PFSK-1 (cell line): ENCODE data around the gene MYO5B.

Experiments used
- FOXP2 ChIP-seq: optimal IDR thresholded peaks from 2 replicates; pipeline ENCODE3; 2011; ENCODE audit warnings: borderline replicate concordance, control low read depth, inconsistent platforms; ENCODE audit not compliant: insufficient read depth; ENCODE audit errors: extremely low read length, extremely low read depth
- POLR2AphosphoS5 ChIP-seq: IDR thresholded peaks from 2 replicates; pipeline ENCODE4 v1.6.1; 2012; ENCODE audit warnings: low read depth, mild to moderate bottlenecking, control low read depth, low read length, moderate library complexity
- SIN3A ChIP-seq: IDR thresholded peaks from 2 replicates; pipeline ENCODE4 v1.6.1; 2012; ENCODE audit warnings: mild to moderate bottlenecking, low read length, moderate library complexity, borderline replicate concordance; ENCODE audit not compliant: insufficient read depth
- TAF1 ChIP-seq: IDR thresholded peaks from 2 replicates; pipeline ENCODE4 v1.6.1; 2012; ENCODE audit warnings: low read length, control low read depth, borderline replicate concordance; ENCODE audit not compliant: insufficient read depth
- TF ChIP-seq, protein P1 (sequence below), 2 experiments: IDR thresholded peaks; 2 replicates each; pipeline versions ENCODE4 v1.6.1 to v1.8.0; 2011 to 2012; ENCODE audit warnings: low read depth in 2 of 2, low read length in 2 of 2, control low read depth in 1 of 2, inconsistent platforms in 1 of 2, mild to moderate bottlenecking in 1 of 2, moderate library complexity in 1 of 2; ENCODE audit not compliant: insufficient read depth in 1 of 2

The MYO5B gene

DNA sequence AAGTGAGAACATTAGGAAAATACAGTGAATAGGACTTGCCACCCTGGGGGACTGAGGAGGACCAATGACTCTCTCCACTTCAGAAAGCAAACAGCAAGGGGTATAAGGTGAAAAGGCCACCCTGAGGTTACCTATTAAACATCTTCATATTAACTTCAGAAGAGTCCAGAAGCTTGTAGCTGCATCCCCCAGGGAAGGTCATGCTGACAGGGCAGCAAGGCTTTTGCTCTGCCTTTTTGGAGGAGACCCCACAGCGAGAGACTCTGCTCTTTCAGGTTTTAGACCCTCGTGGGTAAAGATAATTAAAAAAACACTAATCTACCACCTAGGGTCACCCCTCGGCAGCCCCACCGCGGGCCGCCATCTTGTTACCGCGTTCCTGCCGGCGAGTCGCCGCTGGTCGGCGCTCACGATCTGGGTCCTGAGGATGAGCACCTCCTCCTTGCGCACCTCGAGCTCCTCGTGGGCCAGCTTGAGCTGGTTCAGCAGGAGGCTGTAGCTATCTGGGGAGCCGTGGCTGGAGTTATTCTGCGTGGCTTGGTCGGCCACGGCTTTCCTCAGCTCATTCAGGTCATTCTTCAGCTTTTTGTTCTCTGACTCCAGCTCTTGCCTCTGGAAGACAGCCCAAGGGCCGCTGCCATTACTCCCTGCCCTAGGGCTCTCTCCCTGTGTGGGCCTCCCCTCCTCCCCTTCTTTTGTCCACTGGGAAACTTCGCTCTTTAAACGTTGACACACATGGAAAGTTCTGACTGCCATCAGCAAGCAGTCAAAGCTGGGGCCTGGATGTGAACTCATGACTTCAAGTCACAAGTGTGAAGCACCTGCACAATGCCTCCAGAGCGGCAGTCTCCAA is 331.0 kb downstream of the MYO5B start:
- TF ChIP-seq FOXP2 (no peak), TAF1 (no peak), POLR2AphosphoS5 (no peak), SIN3A (no peak)
- TF ChIP-seq, protein P1, sequence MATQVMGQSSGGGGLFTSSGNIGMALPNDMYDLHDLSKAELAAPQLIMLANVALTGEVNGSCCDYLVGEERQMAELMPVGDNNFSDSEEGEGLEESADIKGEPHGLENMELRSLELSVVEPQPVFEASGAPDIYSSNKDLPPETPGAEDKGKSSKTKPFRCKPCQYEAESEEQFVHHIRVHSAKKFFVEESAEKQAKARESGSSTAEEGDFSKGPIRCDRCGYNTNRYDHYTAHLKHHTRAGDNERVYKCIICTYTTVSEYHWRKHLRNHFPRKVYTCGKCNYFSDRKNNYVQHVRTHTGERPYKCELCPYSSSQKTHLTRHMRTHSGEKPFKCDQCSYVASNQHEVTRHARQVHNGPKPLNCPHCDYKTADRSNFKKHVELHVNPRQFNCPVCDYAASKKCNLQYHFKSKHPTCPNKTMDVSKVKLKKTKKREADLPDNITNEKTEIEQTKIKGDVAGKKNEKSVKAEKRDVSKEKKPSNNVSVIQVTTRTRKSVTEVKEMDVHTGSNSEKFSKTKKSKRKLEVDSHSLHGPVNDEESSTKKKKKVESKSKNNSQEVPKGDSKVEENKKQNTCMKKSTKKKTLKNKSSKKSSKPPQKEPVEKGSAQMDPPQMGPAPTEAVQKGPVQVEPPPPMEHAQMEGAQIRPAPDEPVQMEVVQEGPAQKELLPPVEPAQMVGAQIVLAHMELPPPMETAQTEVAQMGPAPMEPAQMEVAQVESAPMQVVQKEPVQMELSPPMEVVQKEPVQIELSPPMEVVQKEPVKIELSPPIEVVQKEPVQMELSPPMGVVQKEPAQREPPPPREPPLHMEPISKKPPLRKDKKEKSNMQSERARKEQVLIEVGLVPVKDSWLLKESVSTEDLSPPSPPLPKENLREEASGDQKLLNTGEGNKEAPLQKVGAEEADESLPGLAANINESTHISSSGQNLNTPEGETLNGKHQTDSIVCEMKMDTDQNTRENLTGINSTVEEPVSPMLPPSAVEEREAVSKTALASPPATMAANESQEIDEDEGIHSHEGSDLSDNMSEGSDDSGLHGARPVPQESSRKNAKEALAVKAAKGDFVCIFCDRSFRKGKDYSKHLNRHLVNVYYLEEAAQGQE (IDR thresholded peaks at IDR 0.05; ENCODE audit: insufficient read depth in 1 of 2, low read depth in 2 of 2, low read length in 2 of 2): no peak

DNA sequence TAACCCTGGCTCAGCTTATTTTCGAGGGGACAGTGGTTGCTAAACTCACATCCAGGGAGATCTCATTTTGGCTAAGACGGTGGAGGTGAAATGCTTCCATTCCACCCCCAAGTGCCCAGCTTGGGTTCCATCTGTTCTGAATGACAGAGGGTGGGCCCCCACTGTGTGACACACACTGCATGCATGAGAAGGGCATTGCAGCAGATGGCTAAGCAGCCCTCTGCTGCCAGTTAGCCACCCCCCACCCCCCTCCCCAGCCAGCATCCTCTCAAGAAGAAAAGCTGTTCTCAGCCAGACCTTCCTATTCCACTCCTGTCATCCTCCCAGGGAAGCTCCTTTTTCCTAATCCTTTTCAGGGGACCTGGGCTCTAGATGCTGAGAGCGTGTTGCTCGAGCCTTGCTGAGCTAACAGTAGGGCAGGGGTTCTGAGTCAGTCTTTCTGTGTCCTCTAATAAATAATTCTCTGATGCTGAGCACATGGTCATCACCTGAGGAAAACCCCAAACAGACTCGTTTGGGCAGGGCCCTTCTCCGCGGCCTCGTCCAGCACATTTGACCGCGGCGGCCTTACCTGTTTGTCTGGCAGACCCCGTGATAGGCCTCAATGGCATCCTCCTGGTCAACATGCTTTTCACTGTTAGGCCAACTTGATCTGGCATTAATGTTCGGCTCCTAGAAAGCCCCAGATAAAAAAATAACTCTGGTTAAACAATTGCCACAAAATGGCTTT is 332.1 kb downstream of the MYO5B start:
- TF ChIP-seq POLR2AphosphoS5 (no peak), FOXP2 (no peak), TAF1 (no peak), SIN3A (no peak)
- TF ChIP-seq, protein P1 (IDR thresholded peaks at IDR 0.05; ENCODE audit: insufficient read depth in 1 of 2, low read depth in 2 of 2, low read length in 2 of 2): no peak

DNA sequence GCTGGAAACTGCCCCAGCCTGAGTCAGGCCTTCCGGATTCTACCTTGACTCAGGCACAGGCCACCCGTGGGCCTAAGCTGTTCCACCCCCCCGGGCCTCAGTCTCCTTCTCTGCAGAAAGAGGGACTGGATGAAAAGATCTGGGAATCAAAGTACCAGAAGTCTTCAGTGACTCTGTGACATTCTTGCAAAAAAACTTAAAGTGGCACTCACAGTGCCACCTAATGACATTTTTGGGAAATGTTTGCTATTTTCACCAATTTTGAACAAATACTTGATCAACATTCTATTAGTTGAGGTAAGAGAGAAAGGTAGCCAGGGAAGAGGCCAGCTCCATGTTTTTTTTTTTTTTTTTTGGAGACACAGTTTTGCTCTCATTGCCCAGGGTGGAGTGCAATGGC is 333.3 kb downstream of the MYO5B start:
- TF ChIP-seq POLR2AphosphoS5 (no peak), SIN3A (no peak), TAF1 (no peak), FOXP2 (no peak)
- TF ChIP-seq, protein P1 (IDR thresholded peaks at IDR 0.05; ENCODE audit: insufficient read depth in 1 of 2, low read depth in 2 of 2, low read length in 2 of 2): no peak

DNA sequence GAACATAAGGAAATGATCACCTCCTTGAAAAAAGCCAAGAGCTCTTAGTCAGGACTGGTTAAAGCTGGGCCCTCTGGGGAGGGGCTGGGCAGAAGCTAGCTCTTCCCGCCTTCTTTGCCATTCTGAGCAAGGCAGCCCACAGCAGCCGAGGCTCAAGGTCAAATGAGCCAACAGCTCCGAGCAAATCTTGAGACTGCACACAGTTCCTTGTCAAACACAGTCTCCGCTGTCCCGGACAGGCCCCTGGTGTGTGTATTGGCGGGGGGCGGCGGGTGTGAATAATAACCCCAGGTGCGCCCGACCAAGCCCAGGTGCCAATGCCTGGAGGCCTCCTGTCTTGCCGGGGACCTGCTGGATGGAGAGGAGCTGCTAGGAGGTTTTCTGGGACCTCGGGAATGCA is 335.2 kb downstream of the MYO5B start:
- TF ChIP-seq TAF1: no peak
- TF ChIP-seq FOXP2: no peak
- no peak for TF ChIP-seq SIN3A
- TF ChIP-seq POLR2AphosphoS5: no peak
- TF ChIP-seq, protein P1 (IDR thresholded peaks at IDR 0.05; ENCODE audit: insufficient read depth in 1 of 2, low read depth in 2 of 2, low read length in 2 of 2): no peak
